GM18858 (cell line): Measurements from ENCODE around the gene COIL.

ENCODE experiments used
- ATAC-seq: cut with Tn5 transposase; IDR thresholded peaks from one replicate; pipeline ENCODE4 v1.9.1; 2021; ENCODE audit not compliant: unreplicated experiment

Gene COIL

DNA sequence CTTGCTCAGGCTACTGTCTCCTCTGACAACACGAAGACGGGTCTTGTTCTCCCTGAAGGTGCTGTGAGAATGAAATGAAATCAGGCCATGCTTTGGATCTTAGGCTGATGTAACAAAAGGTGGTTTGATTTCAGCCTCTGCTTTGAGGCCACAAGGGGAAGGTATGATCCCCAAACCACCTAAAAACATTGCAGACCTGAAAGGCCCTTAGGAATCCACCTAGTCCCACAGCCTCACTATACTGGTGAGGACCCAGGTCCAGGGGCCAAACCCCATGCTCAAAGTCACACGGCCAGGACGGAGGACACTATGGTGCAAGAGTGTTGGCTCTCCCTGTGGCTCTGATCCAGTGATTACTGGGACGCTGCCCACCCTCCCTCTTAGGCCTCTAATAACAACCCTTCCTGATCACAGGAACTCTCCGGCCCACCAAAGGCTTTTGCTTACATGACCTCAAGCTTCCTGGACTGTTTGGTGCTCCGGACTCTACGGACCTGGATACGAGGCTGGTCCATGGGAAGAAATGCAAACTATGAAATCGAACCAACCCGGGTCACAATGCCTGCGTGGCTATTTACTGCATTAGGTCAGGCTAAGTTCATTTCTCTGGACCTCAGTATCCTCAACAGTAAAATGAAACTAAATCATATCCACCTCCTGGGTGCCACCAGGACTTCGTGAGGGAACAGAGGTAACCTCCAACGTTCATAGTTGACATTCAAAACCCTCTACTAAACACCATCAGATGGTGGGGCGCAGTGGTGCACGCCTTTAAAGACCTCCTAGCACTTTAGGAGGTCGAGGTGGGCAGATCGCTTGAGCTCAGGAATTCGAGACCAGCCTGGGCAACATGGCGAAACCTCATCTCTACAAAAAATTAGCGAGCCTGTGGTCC is 48.5 kb downstream of the COIL start:
- no peak for ATAC-seq

DNA sequence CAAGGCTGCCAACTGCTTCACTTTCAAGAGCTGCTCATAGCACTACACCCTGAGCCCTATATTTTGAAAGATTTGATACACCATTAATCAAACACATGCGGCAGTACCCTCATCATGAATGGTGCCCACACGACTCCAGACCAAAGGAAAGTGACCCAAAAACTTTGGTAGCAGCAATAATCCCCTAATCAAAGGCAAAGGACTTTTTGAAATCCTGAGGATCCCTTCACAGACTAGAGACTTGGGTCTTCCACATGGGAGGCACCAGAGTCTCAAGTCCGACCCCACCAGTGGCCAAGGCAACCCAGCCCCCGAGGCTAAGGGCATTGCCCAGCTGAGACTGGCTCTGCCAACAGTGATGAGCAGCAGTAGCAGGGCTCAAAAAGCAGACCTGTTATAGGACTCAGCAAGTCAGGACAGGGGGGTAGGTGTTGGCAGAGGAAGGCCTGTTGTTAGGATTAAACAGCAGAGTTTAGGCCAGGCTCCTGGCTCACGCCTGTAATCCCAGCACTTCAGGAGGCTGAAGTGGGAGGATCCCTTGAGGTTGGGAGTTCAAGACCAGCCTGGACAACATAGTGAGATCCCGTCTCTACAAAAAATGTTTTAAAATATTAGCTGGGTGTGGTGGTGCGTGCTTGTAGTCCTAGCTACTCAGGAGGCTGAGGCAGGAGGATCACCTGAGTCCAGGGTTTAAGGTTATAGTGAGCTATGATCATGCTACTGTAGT is 50.2 kb downstream of the COIL start:
- ATAC-seq, result no peak

GRCh38 chr17:56909742-56910508 is 50.9 kb downstream of the COIL start:
- no peak for ATAC-seq

- ATAC-seq, result peak; percentile 86
Observed at GRCh38 chr17:56908001-56908542, 52.8 kb downstream of the COIL start.

- ATAC-seq, result no peak
Observed at GRCh38 chr17:56903560-56903959, 57.3 kb downstream of the COIL start.

- ATAC-seq, result no peak
Observed at GRCh38 chr17:56902348-56902747, 58.5 kb downstream of the COIL start.

DNA sequence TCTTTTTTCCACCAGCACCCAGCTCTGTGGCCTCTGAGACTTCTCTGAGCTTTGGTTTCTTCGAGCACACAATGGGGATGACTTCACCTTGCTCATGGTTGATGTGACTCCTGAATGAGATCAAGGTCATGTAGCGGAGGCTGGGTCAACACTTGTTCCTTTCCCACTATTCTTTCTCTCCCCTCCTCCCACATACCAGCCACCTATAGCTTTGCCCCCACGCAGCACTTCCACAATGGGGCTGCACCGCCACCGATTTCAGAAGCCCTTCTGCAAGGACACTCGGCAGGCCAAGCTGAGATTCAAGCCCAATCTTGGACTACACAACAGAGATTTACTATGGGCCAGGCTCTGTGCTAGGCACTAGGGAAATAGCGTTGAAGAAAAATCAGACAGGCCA is 61.4 kb downstream of the COIL start:
- ATAC-seq, result no peak

- ATAC-seq, result no peak
Observed at GRCh38 chr17:56898874-56899273, 62.0 kb downstream of the COIL start.

DNA sequence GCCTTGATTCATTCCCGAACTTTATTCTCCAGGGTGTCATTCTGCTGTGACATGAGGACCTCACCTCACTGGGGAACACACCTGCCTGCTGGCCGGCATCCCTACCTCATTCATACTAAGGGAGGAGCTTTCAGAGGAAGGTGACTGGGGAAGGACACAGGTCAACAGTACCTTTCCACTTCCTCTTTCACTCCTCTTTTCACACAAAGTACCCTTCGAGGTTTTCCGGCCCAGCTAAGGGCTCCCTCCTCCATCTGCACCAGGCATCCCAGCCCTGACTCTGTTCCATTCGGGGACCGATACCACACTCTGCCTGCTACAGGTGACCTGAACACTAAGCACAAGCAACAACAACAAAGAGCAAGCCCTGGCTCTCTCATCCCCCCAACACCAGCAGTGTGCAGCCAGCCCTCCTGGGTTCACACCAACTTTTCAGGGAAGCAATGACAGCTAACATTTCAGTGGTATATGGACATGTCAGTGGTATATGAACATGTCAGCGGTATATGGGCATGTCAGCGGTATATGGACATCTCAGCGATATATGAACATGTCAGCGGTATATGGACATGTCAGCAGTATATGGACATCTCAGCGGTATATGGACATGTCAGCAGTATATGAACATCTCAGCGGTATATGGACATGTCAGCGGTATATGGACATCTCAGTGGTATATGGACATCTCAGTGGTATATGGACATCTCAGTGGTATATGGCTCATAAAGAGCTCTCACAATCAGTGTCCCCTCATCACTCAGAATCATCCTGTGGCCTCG is 63.0 kb downstream of the COIL start:
- peak; percentile 39 for ATAC-seq

- no peak for ATAC-seq
Observed at GRCh38 chr17:56896968-56897359, 63.9 kb downstream of the COIL start.

DNA sequence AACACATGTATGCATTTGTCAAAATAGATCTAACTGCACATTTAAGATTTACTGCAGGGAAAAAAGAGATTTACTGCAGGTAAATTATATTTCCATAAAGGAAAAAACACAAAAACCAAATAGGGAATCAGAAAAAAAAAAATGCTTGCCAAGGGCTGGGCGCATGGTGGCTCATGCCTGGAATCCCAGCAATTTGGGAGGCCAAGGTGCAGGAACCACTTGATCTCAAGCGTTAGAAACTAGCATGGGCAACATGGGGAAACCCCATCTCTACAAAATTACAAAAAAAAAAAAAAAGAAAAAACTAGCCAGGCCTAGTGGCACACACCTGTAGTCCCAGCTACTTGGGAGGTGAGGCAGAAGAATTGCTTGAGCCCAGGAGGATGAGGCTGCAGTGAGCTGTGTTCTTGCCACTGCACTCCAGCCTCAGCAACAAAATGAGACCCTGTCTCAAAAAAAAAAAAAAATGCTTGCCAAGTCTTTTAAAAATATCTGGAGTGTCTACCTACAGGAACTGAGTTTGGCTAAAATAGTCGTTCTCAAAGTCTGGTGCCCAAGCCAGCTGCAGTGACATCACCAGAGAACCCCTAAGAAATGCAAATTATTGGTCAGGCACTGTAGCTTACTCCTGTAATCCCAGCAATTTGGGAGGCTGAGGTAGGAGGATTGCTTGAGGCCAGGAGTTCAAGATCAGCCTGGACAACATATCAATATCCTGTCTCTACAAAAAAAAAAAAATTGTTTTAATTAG is 64.5 kb downstream of the COIL start:
- ATAC-seq, result no peak

DNA sequence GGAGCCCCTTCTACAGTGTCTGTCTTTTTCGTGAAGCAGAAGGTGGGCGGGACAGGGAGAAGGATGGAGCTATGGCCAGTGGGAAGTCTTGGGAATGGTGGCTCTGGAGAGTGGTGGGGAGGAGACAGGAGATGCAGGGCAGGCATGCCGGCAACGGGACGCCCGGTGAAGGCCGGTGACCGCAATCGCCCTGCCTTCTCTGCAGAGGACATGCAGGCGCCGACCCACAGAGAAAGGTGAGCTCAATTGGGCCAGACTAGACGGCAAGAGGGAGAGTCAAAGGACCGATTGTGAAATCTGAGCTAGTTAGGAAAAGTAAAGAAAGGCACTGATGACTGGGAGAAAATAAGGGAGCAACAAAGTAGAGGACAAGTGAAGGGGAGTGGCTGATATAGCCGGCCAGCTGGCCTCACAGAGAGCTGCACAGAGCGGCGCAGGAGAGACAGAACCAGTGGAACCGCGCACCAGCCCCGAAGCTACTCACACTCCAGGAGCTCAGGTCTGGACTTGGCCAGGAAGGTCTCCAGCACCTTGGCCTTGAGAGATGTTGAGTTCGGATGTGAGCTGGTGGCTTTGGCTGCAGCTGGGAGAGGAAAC is 65.9 kb downstream of the COIL start:
- no peak for ATAC-seq

GRCh38 chr17:56893503-56893902 is 67.3 kb downstream of the COIL start:
- no peak for ATAC-seq

- ATAC-seq, result no peak
Observed at GRCh38 chr17:56892333-56892732, 68.5 kb downstream of the COIL start.

DNA sequence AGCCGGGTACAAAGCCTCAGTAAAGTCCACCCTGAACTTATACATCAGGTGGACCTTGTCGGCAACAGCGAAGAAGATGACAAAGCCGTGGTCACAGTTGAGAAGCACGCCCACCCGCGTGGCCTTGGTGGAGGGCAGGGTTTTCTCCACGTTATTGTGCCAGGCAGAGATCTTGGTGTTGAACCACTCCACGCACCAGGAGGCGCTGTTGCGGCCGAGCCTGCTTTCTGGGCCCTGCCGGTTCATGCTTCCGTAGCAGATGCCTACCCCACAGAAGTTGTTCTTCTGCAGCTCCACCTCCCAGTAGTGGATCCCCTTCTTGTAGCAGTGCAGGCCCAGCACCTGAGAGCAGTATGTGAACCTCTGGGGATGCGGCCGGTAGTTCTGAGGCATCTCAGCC is 69.1 kb downstream of the COIL start:
- ATAC-seq, result no peak

DNA sequence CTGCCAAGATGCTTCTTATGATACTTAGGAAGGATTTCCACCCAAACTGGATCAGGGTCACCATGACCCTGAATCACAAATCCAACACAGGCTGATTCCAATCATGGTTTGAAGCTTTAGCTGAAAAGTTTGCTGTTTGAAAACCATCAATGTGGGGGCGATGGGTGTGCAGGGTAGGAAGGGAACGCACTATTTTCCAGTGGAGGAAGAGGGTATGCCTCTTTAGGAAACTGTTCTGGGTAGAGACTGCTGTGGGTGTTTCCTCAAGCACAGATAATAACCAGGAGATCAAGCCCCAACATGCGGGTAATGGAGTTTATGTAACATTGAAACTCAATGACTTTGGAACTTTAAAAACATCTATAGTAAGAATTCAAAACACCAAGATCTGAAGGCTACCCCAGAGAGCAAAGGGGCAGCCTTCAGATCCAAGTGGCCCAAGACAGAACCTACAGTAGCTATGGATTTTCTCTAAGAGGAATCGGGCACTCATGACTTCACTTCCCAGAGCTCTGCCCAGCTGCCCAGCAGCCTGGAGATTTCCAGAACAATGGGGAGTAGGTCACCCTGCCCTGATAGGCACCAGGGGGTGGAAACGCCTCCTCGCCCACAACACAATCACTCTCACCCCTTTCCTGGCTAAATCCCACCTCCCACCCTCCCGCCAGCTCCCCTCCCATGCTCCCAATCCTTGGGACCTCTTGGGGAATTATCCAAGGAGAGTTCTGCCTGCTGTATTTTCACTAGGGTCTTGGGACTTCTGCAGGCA is 69.8 kb downstream of the COIL start:
- ATAC-seq, result no peak

DNA sequence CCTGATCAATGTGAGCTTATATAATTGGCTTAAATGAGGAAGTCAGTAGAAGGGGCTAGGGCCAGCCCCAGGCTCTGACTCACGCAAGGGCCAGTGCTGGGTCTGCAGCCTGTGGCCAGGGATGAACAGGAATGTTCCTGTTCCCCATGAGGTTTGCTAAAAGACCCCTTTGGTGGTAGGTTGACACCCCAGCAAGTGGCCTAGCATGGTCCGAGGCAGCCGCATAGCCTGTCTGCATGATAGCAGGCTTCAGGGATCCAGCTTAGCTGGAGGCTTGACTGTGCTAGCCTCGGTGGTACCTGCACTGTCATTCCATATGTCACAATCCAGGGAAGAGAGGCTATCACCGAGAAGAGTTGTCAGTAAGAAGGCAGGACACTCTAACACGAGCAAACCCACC is 70.5 kb downstream of the COIL start:
- no peak for ATAC-seq
